ENCODE measurements around the gene GIPR. TPM values are rescaled to one million over a fixed set of nuclear protein-coding genes. Genes with fewer than 3 reads are reported as not detected.

Gene GIPR
- total and polyA plus RNA-seq, 10 of the 15 experiments (the other 5 are each of a cell fraction or from before 2014, with no cell fraction given): 1.7 to 26.3 (median 13.7) TPM

- TF ChIP-seq ATF2 (IDR thresholded peaks at IDR 0.05; ENCODE audit: low read length): no peak
- TF ChIP-seq, protein P1, sequence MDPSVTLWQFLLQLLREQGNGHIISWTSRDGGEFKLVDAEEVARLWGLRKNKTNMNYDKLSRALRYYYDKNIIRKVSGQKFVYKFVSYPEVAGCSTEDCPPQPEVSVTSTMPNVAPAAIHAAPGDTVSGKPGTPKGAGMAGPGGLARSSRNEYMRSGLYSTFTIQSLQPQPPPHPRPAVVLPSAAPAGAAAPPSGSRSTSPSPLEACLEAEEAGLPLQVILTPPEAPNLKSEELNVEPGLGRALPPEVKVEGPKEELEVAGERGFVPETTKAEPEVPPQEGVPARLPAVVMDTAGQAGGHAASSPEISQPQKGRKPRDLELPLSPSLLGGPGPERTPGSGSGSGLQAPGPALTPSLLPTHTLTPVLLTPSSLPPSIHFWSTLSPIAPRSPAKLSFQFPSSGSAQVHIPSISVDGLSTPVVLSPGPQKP (IDR thresholded peaks at IDR 0.05; ENCODE audit: low read depth, low read length): 0 out of 2 replicates have a peak, but pooled peaks have one; percentile 17
- 0 out of 2 replicates have a peak, but pooled peaks have one; percentile 16 for TF ChIP-seq MYB (IDR thresholded peaks at IDR 0.05; ENCODE audit: borderline replicate concordance, low read depth, low read length)
- TF ChIP-seq NBN (IDR thresholded peaks at IDR 0.05): peak; percentile 48; the same call in 1 of the 2 replicates
- TF ChIP-seq GABPA (IDR thresholded peaks at IDR 0.05; ENCODE audit: low read depth): no peak
- peak; percentile 73; the same call in 1 of the 2 replicates for TF ChIP-seq SMARCA5 (IDR thresholded peaks at IDR 0.05)
- peak; percentile 83 for TF ChIP-seq YY1 (IDR thresholded peaks at IDR 0.05; ENCODE audit: low read depth, low read length)
- TF ChIP-seq, protein P2, sequence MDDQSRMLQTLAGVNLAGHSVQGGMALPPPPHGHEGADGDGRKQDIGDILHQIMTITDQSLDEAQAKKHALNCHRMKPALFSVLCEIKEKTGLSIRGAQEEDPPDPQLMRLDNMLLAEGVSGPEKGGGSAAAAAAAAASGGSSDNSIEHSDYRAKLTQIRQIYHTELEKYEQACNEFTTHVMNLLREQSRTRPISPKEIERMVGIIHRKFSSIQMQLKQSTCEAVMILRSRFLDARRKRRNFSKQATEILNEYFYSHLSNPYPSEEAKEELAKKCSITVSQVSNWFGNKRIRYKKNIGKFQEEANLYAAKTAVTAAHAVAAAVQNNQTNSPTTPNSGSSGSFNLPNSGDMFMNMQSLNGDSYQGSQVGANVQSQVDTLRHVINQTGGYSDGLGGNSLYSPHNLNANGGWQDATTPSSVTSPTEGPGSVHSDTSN (IDR thresholded peaks at IDR 0.05; ENCODE audit: insufficient replicate concordance, low read depth, low read length): no peak
- TF ChIP-seq ZZZ3 (IDR thresholded peaks at IDR 0.05; ENCODE audit: control insufficient read depth, insufficient read length, low read depth): no peak
- TF ChIP-seq ZBTB33 (IDR thresholded peaks at IDR 0.05): no peak
- TF ChIP-seq BHLHE40 (IDR thresholded peaks at IDR 0.05; ENCODE audit: borderline replicate concordance in 1 of 2, low read depth in 2 of 2, low read length in 1 of 2): peak in 1 of 2 experiments; percentile 40; a peak in 1 of 4 replicates
- TF ChIP-seq HDAC2 (IDR thresholded peaks at IDR 0.05): no peak
- peak; percentile 19; the same call in 1 of the 2 replicates for TF ChIP-seq NR2F1 (conservative IDR thresholded peaks at IDR 0.05)
- TF ChIP-seq POLR2AphosphoS5 (IDR thresholded peaks at IDR 0.05; ENCODE audit: low read length): peak; percentile 47; the same call in 1 of the 2 replicates
- TF ChIP-seq, protein P3, sequence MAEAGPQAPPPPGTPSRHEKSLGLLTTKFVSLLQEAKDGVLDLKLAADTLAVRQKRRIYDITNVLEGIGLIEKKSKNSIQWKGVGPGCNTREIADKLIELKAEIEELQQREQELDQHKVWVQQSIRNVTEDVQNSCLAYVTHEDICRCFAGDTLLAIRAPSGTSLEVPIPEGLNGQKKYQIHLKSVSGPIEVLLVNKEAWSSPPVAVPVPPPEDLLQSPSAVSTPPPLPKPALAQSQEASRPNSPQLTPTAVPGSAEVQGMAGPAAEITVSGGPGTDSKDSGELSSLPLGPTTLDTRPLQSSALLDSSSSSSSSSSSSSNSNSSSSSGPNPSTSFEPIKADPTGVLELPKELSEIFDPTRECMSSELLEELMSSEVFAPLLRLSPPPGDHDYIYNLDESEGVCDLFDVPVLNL (IDR thresholded peaks at IDR 0.05; ENCODE audit: low read depth, low read length): no peak
- TF ChIP-seq RB1 (IDR thresholded peaks at IDR 0.05; ENCODE audit: borderline replicate concordance): 0 out of 2 replicates have a peak, but pooled peaks have one; percentile 33
- TF ChIP-seq IKZF1 (conservative IDR thresholded peaks at IDR 0.05): peak; percentile 41; the same call in 1 of the 2 replicates
- peak; percentile 34 to 65 (median 46); a peak in 5 of 6 replicates for TF ChIP-seq CTCF (IDR thresholded peaks at IDR 0.05 in 2 of 3, conservative IDR thresholded peaks at IDR 0.05 in 1 of 3; ENCODE audit: control insufficient read depth in 2 of 3, extremely low read depth in 1 of 3, insufficient read depth in 1 of 3, low read depth in 3 of 3, low read length in 3 of 3)
These were observed 28.9 kb upstream of the GIPR start, which contains the start of gene EML2 (continued) for GRCh38 chr19:45638930-45639729.
